MV-4-11 (cell line): ENCODE measurements around the gene CARD8.
"Not testable (repeated sequence)": the region's sequence is repeated elsewhere in the genome, so short reads cannot be mapped to it uniquely, and the experiment has no call there.

Experiments
- DNase-seq: peaks from one replicate; lab custom pipeline; 2025; lab: John Stamatoyannopoulos, UW

CARD8 gene, protein sequence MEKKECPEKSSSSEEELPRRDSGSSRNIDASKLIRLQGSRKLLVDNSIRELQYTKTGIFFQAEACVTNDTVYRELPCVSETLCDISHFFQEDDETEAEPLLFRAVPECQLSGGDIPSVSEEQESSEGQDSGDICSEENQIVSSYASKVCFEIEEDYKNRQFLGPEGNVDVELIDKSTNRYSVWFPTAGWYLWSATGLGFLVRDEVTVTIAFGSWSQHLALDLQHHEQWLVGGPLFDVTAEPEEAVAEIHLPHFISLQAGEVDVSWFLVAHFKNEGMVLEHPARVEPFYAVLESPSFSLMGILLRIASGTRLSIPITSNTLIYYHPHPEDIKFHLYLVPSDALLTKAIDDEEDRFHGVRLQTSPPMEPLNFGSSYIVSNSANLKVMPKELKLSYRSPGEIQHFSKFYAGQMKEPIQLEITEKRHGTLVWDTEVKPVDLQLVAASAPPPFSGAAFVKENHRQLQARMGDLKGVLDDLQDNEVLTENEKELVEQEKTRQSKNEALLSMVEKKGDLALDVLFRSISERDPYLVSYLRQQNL

DNA sequence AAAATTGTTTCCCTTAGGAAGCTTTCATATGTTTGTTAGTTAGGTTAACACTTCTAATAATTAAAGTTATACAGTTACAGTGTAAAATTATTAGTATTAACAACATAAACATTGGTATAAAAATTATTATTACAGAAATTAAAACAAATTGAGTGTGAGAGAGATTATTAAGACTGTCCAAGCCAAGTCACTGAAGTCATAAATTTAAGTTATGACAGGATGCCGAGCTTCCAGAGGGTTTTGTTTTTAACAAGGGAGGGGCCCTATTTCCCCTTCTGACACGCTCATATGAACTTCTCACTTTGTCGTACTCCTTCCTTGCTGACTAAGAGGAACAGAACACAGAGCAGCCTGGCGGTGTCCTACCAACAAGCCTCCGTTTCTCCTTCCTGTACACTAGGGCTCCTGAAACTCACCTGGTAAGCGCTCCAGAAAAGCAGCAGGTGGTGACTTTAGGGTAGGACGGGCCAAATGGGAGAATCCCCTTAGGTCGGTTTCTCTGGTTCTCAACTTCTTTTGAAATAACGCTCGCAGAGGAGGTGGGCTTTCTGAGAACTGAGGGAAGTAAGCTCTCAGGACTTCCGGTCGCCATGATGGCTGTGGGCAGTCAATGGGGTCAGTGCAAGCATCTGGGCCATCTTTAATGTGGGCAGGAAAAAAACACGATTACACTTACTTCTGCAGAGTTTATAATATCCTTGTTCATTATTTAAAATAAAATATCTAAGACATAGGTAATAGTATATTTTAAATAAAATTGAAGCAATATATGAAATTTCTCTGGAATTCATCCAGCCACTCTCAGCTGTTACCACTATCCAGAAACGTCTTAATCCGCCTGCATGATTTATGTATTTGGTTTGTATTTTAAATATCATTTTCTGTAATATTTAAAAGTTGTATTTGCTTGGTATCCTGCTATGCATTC is at the start of gene CARD8:
Gene CARD8 (minus strand): TSS at position 537 of the 928 bp plus-strand sequence. CDS start 14,892 bp downstream, outside the sequence.
- peak; percentile 98 for DNase-seq

DNA sequence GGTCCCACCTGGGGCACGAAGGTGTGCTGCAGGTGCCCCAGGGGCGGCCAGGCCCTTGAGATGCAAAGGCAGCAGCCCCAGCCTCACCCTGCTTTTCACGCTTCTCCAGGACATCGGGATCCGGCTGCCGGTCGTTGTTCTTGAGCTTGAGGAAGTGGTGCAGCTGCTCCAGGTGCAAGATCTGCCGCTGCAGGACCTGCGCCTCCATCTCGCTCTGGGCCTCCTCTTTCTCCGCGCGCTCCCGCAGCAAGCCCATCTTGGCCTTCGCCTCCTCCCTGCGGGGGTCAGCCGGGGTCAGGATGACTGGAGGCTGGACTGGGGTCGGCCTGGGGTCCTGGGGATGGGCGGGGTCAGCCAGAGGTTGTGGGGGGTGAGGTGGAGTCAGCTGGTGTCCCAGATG is 48.2 kb upstream of the CARD8 start:
- no peak for DNase-seq

DNA sequence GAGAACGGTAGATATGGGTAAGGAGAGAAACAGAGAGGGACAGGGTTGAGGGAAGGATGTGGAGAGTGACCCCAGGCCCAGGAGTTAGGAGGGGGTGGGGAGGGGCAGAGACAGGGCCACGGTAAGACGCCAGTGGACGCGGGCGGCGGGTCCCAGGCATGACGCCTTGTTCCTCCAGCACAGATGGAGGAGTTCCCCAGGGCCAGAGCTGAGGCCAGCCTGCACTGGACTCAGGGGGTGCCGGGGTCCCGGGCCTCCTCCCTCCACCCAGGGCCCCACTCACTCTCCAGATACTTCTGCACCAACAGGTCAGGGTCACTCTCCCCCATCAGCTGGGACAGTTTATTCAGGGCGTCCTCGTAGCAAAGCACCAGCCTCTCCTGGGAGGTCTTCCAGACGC is 47.7 kb upstream of the CARD8 start:
- DNase-seq = no peak

DNA sequence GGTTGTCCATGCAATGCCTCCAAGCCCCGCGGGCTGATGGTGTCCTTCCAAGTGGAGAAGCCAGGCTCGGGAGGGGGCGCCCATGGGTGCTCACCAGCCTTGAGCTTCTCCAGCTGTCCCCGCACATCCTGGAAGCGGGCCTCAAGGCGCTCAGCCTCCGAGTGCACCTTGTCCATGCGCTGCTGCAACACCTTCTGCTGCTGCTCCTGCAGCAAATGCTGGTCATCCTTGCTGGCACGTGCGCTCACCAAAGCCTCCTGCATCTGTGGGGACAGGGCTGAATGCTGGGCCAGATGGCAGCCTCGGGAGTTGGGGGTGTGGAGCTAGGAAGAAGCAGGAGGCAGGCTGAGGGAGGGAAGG is 46.9 kb upstream of the CARD8 start:
- DNase-seq = no peak

DNA sequence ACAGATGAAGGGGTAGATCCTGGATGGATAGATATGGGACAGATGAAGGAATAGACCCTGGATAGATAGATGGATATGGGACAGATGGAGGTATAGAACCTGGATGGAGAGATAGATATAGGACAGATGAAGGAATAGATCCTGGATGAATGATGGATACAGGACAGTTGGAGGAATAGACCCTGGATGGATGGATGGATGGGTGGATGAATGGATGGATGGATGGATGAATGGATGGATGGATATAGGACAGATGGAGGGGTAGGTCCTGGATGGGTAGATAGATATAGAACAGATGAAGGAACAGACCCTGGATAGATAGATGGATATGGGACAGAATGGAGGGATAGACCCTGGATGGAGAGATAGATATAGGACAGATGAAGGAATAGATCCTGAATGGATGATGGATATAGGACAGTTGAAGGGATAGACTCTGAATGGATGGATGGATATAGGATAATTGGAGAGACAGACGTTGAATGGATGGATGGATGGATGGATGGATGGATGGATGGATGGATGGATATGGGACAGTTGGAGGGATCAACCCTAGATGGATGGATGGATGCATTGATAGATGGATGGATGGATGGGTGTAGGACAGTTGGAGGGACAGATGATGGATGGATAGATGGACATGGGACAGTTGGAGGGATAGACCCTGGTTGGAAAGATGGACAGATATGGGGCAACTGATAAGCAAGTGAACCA is 46.3 kb upstream of the CARD8 start:
- DNase-seq = no peak

DNA sequence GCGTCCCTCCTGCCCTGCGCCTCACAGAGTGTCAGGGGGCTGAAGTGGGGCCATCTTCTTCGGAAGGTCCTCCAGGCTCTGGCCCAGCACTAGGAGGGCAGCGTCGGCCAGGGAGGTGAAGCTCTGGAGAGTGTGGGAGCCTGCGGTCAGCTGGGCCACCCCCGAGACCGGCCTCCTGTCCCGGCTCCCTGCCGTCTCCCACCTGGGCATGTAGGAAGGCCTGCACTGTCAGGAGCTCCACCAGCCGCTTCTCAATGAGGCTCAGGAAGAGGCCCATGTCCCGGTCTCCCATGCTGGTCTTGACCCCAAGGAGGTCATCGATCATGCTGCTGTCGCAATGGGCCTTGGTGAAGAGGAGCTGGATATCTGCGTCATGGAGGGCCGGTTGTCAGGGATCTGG is 42.3 kb upstream of the CARD8 start:
- no peak for DNase-seq

DNA sequence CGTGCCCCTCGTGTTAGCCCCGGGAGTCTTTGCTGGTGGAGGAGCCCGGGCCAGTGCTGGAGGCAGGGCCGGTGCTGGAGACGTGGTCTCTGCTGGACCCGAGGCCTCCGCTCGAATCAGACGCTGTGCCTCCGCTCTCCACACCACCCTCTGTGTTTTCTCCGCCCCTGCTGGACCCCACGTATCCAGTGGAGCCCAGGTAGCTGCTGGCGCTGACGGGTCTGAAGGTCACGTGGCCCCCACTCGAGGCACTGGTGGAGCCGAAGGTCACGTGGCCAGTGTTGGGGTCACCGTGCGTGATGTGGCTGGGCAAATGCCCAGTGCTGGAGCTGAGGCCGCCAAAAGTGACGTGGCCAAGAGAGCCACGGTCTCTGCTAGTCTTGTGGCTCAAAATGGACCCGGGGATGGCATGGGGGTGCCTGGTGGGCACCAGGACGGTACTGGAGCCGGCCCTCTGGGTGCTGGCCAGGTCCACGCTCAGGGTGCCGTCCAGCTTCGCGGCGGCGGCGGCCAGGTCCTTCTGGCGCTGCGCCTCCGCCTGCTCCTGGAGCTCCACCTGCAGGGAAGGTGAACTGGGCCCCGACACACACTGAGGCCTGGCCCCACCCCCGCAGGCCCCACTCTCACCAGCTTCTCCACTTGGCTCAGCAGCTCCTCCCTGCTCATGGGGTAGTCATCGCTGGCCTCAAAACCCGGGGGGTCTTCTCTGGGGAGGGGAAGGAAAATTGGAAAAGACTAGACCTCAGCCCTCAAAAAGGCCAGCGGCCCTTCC is 41.4 kb upstream of the CARD8 start:
- DNase-seq = no peak

DNA sequence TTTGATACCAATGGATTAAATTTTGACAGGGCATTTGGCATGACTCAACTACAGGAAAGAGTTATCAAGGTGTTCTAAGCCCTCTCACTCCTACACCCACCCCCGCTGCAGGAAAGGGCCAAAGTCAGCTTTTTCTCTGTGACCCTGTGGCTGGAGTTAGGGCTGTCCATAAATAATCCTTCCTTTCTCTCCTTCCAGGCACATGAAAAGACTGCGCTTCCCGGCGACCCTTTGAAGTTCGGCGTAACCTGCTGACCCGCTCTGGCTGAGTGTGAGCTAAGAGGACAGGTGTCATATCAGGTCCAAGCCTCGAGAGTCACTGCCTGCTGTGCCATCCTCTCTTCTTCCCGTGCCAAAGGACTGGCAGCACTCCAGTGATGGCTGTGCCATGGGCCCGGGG is 39.7 kb upstream of the CARD8 start:
- DNase-seq = no peak

DNA sequence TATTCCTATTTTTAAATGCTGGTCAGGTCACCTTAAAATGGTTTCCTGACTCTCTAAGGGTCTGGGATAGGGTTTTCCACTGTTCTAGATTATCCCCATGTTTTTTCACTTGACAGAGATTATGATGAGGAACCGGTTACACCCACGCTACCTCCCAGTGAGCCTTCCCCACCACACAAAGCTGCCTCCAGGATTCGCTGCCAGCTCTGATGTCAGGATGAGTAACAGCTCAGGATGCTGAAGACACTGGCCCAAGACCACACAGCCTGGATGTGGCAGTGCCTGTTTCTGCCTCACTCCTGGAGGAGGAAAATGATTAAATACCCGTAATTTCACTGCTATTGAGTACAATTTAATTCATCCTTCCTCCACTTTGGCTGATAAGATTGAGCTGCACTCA is 37.1 kb upstream of the CARD8 start:
- peak; percentile 17 for DNase-seq

DNA sequence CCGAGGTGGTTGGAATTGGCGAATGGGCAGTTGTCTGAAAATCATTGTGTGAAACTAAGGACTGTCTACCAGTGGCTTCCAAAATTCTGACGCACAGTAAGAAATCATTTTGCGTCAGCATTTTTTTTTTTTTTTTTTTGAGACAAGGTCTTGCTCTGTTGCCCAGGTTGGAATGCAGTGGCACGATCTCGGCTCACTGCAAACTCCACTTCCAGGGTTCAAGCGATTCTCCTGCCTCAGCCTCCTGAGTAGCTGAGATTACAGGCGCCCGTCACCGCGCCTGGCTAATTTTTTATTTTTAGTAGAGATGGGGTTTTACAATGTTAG is 35.7 kb upstream of the CARD8 start:
- DNase-seq = not testable (repeated sequence)

DNA sequence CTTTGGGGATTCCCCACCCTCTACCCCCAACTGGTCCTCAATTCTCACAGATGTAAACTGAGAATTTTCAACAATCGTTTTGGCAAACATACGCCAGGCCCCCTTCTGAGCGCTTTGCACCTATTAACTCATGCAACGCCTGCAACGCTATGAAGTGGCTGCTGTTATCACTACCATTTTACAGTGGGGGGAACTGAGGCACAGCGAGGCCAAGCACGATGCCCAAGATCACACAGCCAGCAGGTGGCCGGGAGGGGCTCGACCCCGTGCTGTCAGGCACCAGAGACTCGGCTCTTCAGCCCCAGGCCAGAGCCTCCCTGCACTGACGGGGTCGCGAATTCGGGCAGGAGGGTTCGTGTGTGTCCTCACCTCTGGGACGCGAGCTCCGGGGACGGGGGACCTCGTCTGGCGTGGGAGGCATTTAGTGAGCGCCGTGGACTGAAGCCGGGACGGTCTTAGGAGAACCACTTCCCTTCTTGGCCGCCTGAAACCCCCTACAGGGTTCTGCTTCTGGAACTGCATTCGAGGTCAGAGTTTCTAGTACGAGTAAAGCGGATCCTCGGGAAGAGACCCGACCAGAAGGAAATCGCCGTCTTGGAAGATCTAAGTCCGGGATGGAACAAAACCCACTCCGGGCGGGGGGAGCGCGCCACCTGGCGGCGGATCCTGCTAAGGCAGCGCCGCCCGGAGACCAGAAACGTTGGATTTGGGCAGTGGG is 35.2 kb upstream of the CARD8 start:
- DNase-seq = peak; percentile 52

DNA sequence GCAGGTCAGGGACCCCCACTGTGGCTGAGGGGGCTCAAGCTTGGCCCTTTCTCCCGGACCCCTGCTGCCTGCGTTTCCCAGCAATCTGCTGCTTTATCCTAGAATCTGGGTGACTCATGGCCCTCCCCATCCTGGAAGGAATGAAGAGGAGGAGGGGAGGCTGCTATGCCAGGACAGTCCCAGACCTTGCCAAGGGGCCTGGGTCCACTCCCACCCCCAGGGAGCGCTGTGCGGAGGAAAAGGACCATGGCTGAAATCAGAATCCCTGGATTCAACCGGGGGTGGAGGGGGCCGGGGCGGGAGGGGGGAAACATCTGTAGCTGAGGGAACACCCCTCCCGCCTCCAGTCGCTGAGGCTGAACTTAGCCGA is 34.7 kb upstream of the CARD8 start:
- DNase-seq = no peak

DNA sequence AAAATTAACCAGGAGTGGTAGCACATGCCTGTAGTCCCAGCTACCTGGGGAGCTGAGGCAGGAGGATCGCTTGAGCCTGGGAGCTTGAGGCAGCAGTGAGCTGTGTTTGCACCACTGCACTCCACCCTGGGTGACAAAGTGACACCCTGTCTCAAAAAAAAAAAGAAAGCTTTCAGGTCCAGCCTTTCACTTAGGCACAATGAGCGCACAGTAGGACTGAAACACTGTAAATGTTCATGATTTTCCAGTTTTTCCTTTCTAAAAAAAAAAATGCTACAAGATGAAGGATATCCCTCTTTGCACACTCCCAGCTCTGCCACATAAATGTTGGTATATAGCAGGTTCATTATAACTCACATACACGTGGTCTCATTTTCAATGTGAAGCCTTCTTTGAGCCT is 32.0 kb upstream of the CARD8 start:
- no peak for DNase-seq

DNA sequence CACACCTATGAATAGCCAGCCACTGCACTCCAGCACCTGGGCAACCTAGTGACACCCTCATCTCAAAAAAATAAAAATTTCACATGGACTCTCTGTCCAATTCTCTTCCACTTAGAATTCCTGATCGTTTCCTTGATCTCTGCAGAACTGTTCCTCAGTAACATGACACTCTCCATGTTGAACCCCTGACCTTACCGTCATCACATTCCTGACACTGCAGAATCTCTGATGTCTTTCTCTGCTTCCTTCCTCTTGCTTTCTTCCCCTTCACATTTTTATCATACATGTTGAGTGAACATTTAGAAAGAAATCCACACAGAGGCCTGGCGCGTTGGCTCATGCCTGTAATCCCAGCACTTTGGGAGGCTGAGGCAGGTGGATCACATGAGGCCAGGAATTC is 29.2 kb upstream of the CARD8 start:
- no peak for DNase-seq

DNA sequence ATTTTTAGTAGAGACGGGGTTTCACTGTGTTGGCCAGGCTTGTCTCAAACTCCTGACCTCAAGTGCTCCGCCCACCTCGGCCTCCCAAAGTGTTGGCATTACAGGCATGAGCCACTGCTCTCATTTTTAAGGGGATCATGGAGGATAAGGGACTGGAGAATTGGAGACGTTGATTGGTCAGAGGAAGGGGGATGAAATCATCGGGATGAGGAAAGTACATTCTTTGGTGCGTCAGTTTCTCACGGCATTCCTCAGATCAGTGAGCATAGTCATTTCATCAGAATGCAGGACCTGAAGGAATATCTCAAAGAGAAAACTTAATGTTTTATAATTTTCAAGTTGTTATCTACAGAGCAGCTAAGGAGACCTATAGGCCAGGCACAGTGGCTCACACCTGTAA is 28.2 kb upstream of the CARD8 start:
- no peak for DNase-seq

DNA sequence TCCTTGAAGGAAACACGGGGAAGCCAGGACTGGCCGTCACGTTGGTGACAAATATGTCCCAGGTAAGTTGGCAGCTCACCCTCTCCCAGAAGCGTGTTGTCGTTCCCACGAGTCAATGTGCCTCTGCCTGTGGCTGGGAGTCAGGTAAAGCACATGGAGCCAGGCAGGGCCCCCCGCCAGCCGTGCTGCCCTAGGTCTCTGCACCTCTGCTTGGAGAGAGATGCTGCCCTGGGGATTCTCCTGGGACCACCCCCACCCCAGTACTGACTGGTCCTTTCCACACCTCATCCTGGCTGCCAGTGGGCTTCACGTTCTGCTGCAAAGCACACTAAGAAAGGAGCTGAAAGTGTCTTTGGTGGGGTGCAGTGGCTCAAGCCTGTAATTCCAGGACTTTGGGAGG is 24.0 kb upstream of the CARD8 start:
- DNase-seq = no peak

DNA sequence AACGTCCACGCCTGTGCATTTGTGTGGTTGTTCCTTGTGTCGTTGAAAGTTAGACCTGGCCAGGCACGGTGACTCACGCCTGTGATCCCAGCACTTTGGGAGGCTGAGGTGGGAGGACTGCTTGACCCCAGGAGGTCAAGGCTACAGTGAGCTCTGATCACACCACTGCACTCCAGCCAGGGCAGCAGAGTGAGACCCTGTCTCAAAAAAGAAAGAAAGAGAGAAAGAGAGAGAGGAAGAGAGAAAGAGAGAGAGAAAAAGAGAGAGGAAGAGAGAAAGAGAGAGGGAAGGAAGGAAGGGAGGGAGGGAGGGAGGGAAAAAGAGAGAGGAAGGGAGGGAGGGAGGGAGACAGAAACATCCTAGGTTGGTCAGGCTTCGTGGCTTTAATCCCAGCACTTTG is 19.2 kb upstream of the CARD8 start:
- no peak for DNase-seq

DNA sequence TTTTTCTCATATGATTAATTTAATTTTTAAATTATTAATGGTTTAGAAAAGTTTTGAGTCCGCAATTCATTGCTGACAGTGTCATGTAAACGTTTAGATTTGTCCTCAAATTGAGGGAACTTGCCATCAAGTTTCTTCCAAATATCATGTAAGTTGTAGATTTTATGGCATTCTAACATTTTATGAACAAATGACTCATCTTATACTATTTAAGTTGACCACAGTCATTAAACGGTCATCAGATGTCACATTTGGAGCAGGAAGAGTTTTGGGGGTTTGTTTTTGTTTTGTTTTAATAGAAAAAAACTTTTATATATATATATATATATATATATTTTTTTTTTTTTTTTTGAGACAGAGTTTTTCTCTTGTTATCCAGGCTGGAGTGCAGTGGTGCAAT is 18.5 kb upstream of the CARD8 start:
- no peak for DNase-seq

DNA sequence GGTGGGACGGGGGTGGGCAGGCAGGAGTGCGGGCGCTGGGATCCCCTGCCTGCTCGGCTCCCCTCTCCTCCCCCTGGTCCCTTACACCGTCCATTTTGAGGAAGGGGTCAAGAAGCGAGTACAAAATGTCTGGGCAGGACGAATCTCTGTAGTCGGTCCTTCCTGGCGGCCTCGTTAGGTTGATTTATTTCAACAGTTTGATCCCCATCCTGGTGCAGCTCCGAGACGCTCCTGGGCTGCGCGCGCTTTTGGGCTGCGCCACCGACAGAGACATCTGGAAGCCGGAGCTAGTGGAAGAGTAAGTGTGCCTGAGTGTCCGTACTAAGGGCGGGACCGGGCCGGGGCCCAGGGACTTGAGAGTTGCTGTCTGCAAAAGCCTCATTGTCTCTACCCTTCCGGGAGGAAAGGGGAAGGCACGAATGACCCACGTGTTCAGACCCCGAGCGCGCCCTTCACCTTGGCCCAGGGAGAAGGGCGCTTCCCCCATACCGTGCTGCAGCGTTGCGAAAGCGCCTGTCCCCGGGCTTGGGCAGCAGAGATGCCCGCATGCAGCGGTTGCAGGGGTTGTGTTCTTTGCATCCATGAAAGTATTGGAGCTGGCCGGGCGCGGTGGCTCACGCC is 15.9 kb upstream of the CARD8 start:
- peak; percentile 82 for DNase-seq

DNA sequence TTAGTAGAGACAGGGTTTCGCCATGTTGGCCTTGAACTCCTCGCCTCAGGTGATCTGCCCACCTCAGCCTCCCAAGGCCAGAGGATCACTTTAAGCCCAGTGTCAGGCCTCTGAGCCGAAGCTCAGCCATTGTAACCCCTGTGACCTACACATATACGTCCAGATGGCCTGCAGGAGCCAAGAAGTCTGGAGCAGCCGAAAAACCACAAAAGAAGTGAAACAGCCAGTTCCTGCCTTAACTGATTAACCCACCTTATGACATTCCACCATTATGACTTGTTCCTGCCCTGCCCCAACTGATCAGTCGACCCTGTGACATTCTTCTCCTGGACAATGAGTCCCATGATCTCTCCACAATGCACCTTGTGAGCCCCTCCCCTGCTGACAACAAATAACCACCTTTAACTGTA is 13.9 kb upstream of the CARD8 start:
- DNase-seq = peak; percentile 43

DNA sequence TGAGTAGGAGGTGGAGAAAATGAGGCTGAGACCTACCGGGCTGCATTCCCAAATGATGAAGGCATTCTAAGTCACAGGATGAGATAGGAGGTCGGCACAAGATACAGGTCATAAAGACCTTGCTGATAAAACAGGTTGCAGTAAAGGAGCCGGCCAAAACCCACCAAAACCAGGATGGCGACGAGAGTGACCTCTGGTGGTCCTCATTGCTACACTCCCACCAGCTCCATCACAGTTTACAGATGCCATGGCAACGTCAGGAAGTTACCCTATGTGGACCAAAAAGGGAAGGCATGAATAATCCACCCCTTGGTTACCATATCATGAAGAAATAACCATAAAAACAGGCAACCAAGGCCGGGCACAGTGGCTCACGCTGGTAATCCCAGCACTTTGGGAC is 9.6 kb upstream of the CARD8 start:
- DNase-seq = peak; percentile 43
